SK-MEL-5 (cell line): ENCODE results near the gene METTL1. TPM values are rescaled to one million over a fixed set of nuclear protein-coding genes. Genes with fewer than 3 reads are reported as not detected.
A peak's percentile ranks its signal among the peaks of the same experiment; 100 is the strongest.
"Not testable (repeated sequence)": the region's sequence is repeated elsewhere in the genome, so short reads cannot be mapped to it uniquely, and the experiment has no call there.

Source experiments
- DNase-seq: peaks from one replicate; pipeline ENCODE4 v3.0.0-alpha.2; 2016; ENCODE audit warnings: low read depth, low spot score
- in situ Hi-C: cut with HindIII; loops from 2 replicates; pipeline ENCODE4 v1.10.0; 2016; ENCODE audit warnings: low sequenced_read_pairs, high pct_unique_total_duplicates, low pct_unique_long_range_greater_than_20kb
- polyA plus RNA-seq, 2 experiments: library from polyadenylated mRNA; depleted of rRNA; stranded (reverse); fragments of >200 nt; gene quantifications; 2 replicates each; pipeline ENCODE4 v1.2.3, GENCODE V29; 2015
- total RNA-seq: library from RNA; depleted of rRNA; stranded (reverse); fragments of >200 nt; shearing (Covaris generic); gene quantifications from 2 replicates; pipeline ENCODE4 v1.2.3, GENCODE V29; 2014; rRNA removed

METTL1 gene
- 9.7 and 13.4 TPM in 2 replicates for total RNA-seq
- polyA plus RNA-seq (2015; cell fraction: cytosol; rRNA removed), result 20.7 and 26.5 TPM in 2 replicates
- polyA plus RNA-seq (2015; cell fraction: nucleus; rRNA removed), result 64.2 and 67.4 TPM in 2 replicates

GRCh38 chr12:57771873-57772428 is at the start of gene METTL1:
METTL1 (minus strand) TSS chr12:57772105; CDS start chr12:57772083, 22 bp downstream.
- in situ Hi-C loops, result no loop called here
- DNase-seq, result peak; percentile 98

- in situ Hi-C loops, DNase-seq: not testable (repeated sequence)
Measured at GRCh38 chr12:57821015-57821414, 49.1 kb upstream of the METTL1 start.

GRCh38 chr12:57820119-57820518 is 48.2 kb upstream of the METTL1 start:
- in situ Hi-C loops, DNase-seq: not testable (repeated sequence)

GRCh38 chr12:57817990-57818331 is 46.1 kb upstream of the METTL1 start:
- DNase-seq, in situ Hi-C loops: not testable (repeated sequence)

GRCh38 chr12:57817261-57817989 is 45.5 kb upstream of the METTL1 start:
- in situ Hi-C loops, result no loop called here
- DNase-seq, result no peak

GRCh38 chr12:57816855-57817151 is 44.9 kb upstream of the METTL1 start:
- in situ Hi-C loops, result no loop called here
- no peak for DNase-seq

- in situ Hi-C loops, result no loop called here
- no peak for DNase-seq
Measured at GRCh38 chr12:57816001-57816854, 44.3 kb upstream of the METTL1 start.

- in situ Hi-C loops, result no loop called here
- peak; percentile 40 for DNase-seq
Measured at GRCh38 chr12:57815177-57816000, 43.5 kb upstream of the METTL1 start.

GRCh38 chr12:57813971-57814772 is 42.3 kb upstream of the METTL1 start:
- DNase-seq, result no peak
- in situ Hi-C loops, result no loop called here

- in situ Hi-C loops, result no loop called here
- DNase-seq, result no peak
Measured at GRCh38 chr12:57813111-57813970, 41.4 kb upstream of the METTL1 start.

GRCh38 chr12:57811028-57811755 is 39.3 kb upstream of the METTL1 start:
- no peak for DNase-seq
- in situ Hi-C loops, result no loop called here

- in situ Hi-C loops, result no loop called here
- DNase-seq, result no peak
Measured at GRCh38 chr12:57810450-57810849, 38.5 kb upstream of the METTL1 start.

GRCh38 chr12:57809425-57809824 is 37.5 kb upstream of the METTL1 start:
- in situ Hi-C loops, result no loop called here
- DNase-seq, result no peak

- DNase-seq, result no peak
Measured at GRCh38 chr12:57808351-57808750, 36.4 kb upstream of the METTL1 start.

GRCh38 chr12:57807285-57807684 is 35.4 kb upstream of the METTL1 start:
- in situ Hi-C loops, result no loop called here
- DNase-seq, result no peak

More at GRCh38 chr12:57808351-57808750, 36.4 kb upstream of the METTL1 start:
- in situ Hi-C loops, result no loop called here
